ENCODE measurements around the gene POU2F2. TPM values are rescaled to one million over a fixed set of nuclear protein-coding genes. Genes with fewer than 3 reads are reported as not detected.
A peak's percentile ranks its signal among the peaks of the same experiment; 100 is the strongest.

The POU2F2 gene
- total RNA-seq, 4 donors from 2014 or later, result 0.93 to 1.8 (median 1.5) TPM

DNA sequence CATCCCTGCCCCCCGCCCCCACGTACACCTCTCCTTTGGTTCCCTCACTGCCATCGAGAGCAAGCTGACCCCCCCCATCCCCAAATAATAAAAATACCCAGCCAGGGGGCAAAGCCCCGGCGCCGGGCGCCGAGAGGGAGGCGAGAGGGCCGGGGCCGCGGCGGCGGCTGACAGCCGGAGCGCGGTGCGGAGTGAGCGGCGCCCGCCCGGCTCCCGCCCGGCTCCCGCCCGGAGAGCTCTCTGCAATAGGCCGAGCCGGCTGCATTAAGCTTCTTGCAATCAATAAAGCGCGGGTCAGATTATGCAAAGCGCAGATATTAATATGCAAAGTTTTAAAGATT, 44.4 kb upstream of the POU2F2 start:
- Histone ChIP-seq H3K9me3 (no peaks in the 10 kb centered on the region), H3K27me3 (peaks cover 82% of the 10 kb centered on the region), H3K36me3 (no peaks in the 10 kb centered on the region), H3K27ac (peak overlapping the region in 2 of 4 donors; percentile 50 to 68), H3K4me1 (peaks cover 0 to 22% (median 6%) of the 10 kb centered on the region in 3 donors), H3K4me3 (peak overlapping the region; percentile 36 to 59)
- TF ChIP-seq POLR2A (IDR thresholded peaks at IDR 0.05), result no peak
- TF ChIP-seq EP300 (IDR thresholded peaks at IDR 0.05), result no peak
- no peak for TF ChIP-seq POLR2AphosphoS5 (IDR thresholded peaks at IDR 0.05)
- TF ChIP-seq, protein P1, sequence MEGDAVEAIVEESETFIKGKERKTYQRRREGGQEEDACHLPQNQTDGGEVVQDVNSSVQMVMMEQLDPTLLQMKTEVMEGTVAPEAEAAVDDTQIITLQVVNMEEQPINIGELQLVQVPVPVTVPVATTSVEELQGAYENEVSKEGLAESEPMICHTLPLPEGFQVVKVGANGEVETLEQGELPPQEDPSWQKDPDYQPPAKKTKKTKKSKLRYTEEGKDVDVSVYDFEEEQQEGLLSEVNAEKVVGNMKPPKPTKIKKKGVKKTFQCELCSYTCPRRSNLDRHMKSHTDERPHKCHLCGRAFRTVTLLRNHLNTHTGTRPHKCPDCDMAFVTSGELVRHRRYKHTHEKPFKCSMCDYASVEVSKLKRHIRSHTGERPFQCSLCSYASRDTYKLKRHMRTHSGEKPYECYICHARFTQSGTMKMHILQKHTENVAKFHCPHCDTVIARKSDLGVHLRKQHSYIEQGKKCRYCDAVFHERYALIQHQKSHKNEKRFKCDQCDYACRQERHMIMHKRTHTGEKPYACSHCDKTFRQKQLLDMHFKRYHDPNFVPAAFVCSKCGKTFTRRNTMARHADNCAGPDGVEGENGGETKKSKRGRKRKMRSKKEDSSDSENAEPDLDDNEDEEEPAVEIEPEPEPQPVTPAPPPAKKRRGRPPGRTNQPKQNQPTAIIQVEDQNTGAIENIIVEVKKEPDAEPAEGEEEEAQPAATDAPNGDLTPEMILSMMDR (IDR thresholded peaks at IDR 0.05), result no peak
- 0% methylated on average over 1 of the region's 31 CpGs; no CpG with 5 or more reads in 1 of the 2 donors for WGBS, 2 donors (ENCODE audit: low coverage in 1 of 2)
- peak; percentile 73 for ATAC-seq

DNA sequence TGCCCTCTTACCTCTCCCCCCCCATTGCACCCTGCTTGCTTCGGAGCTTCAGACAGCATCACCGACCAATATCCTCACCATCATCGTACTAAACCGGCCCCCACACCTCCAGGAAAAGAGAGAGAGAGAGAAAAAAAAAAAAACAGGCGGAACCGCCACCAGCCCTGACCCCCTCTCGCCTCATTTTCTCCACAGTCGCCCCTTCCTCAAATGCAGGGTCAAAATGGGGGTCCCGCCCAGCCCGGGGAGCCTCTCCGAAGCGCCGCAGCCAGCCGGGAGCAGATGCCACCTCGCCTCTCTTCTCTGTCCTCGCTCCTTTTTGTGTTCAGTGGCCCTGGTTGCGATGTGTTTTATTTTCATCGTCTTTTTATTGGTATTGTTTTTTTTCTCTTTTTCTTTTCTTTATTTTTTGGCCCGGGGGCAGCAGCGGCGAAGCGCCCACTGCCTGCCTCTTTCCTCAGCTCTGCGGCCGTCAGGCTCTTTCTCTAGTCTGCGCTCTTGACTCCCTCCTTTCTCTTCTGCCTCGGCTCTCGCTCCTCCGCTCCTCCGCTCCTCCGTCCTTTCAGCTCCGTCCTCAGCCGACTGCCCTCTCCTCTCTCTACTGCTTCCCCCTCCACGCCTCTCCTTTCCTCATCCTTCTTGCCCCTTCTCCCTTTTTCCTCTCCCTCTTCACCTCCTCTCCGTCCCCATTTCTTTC, 43.9 kb upstream of the POU2F2 start:
- Histone ChIP-seq H3K27me3 (peaks cover 82% of the 10 kb centered on the region), H3K9me3 (no peaks in the 10 kb centered on the region), H3K4me3 (peak overlapping the region; percentile 36 to 59), H3K4me1 (peaks cover 0 to 22% (median 6%) of the 10 kb centered on the region in 3 donors), H3K27ac (peak overlapping the region in 2 of 4 donors; percentile 50 to 68), H3K36me3 (no peaks in the 10 kb centered on the region)
- 0% methylated on average over 28 to 29 of the region's 34 CpGs for WGBS, 2 donors (ENCODE audit: low coverage in 1 of 2)
- peak; percentile 37 for ATAC-seq
- no peak for TF ChIP-seq POLR2AphosphoS5 (IDR thresholded peaks at IDR 0.05)
- TF ChIP-seq, protein P1 (IDR thresholded peaks at IDR 0.05), result no peak
- no peak for TF ChIP-seq EP300 (IDR thresholded peaks at IDR 0.05)
- TF ChIP-seq POLR2A (IDR thresholded peaks at IDR 0.05), result no peak

DNA sequence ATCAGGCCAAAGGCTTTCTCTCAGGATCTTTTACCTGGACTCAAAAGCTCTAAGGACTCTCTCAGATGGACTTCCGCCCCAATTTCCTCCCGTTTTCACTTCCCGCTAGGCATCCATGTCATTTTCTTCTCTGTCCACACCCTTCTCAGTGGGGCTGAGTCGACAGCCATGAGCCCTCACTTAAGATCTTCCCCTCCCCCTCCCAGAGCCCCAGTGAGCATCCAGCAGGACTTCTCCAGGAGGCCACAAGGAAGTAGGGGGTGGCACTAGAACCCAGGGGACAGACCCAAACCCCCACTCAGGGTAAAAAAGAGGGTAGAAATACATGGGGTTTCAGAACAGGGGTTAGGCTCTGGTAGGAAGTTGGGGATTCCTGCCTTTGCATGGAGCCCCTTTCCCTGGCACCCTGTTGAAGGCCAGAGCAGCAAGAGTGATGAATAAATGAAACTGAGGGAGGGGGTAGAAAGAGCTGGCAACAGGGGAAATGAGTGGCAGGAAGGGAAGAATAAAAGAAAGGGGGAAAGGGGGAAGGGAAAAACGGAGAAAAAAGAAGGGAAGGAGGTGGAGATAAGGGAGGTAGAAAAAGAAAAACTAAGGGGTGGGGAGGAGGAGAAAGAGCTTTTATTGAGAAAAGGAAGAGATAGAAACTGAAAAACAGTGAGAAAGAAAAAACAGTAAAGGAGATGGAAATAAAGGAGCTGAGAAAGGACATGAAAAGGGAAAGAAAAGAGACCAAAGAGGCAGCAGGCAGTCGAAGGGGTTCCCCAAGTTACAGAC, 42.9 kb upstream of the POU2F2 start:
- no peak for TF ChIP-seq POLR2AphosphoS5 (IDR thresholded peaks at IDR 0.05)
- TF ChIP-seq POLR2A (IDR thresholded peaks at IDR 0.05), result no peak
- TF ChIP-seq EP300 (IDR thresholded peaks at IDR 0.05), result no peak
- TF ChIP-seq, protein P1 (IDR thresholded peaks at IDR 0.05), result no peak
- Histone ChIP-seq H3K27ac (no peak overlapping the region), H3K27me3 (peaks cover 77% of the 10 kb centered on the region), H3K4me1 (peaks cover 0 to 22% (median 6%) of the 10 kb centered on the region in 3 donors), H3K4me3 (no peak overlapping the region), H3K9me3 (no peaks in the 10 kb centered on the region), H3K36me3 (no peaks in the 10 kb centered on the region)
- no peak for ATAC-seq
- WGBS, 2 donors (ENCODE audit: low coverage in 1 of 2), result 30% methylated on average over 6 of the region's 6 CpGs

DNA sequence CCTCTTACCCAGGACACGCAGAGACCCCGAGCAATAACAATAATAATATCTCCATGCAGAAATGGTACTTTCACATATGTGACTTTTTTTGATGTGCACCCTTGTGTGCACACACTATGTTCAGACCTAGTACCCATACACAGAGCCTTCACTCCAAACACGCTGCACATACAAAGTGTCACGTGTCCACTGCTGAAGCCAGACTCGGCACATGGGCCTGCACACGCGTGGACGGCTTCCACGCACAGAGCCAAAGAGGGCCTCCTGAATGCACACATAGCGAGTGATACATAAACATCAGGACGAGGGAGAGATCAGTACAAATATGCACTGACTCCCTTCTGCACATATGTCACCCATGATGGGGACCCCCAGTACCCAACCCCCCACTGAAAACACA, 41.9 kb upstream of the POU2F2 start:
- no peak for ATAC-seq
- H3K27me3 ChIP-seq, result peaks cover 76% of the 10 kb centered on the region
- 75 to 78% methylated on average over 4 to 10 of the region's 11 CpGs for WGBS, 2 donors (ENCODE audit: low coverage in 1 of 2)

More for the DNA sequence above, 41.9 kb upstream of the POU2F2 start:
- TF ChIP-seq, protein P1 (IDR thresholded peaks at IDR 0.05), result no peak
- TF ChIP-seq POLR2A (IDR thresholded peaks at IDR 0.05), result no peak
- TF ChIP-seq EP300 (IDR thresholded peaks at IDR 0.05), result no peak
- no peak for TF ChIP-seq POLR2AphosphoS5 (IDR thresholded peaks at IDR 0.05)
- peaks cover 0 to 22% (median 6%) of the 10 kb centered on the region in 3 donors for H3K4me1 ChIP-seq
- no peak overlapping the region for H3K27ac ChIP-seq
- no peaks in the 10 kb centered on the region for H3K36me3 ChIP-seq
- no peak overlapping the region for H3K4me3 ChIP-seq
- H3K9me3 ChIP-seq, result no peaks in the 10 kb centered on the region
